ENCODE data around the gene NAV2. TPM values are rescaled to one million over a fixed set of nuclear protein-coding genes. Genes with fewer than 3 reads are reported as not detected.

The NAV2 gene
- polyA plus RNA-seq, 1 donor from 2014 or later: 3.0 TPM

DNA sequence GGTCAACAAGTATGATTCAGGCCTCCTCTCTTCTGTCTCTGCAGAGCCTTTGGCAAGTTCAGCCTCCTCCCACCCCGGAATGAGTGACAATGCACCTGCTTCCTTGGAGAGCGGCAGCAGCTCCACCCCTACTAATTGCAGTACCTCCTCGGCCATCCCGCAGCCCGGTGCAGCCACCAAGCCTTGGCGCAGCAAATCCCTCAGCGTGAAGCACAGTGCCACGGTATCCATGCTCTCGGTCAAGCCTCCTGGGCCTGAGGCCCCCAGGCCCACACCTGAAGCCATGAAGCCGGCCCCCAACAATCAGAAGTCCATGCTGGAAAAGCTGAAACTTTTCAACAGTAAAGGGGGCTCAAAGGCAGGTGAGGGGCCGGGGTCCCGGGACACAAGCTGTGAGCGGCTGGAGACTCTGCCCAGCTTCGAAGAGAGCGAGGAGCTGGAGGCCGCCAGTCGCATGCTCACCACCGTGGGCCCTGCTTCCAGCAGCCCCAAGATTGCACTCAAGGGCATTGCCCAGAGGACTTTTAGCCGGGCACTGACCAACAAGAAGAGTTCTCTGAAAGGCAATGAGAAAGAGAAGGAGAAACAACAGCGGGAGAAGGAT, 220.6 kb downstream of the NAV2 start:
- Histone ChIP-seq H4K20me1 (ENCODE audit: insufficient read depth) (no peaks in the 10 kb centered on the region), H3F3A (ENCODE audit: insufficient read depth, low read length, poor library complexity, severe bottlenecking) (no peaks in the 10 kb centered on the region), H3K27me3 (ENCODE audit: insufficient read depth, low read depth, low read length) (no peaks in the 10 kb centered on the region), H3K9ac (ENCODE audit: low read length) (no peak overlapping the region), H3K79me2 (replicated peaks; ENCODE audit: insufficient read depth, low read length) (no peaks in the 10 kb centered on the region), H3K36me3 (ENCODE audit: insufficient read depth, low read length) (no peaks in the 10 kb centered on the region), H3K4me3 (ENCODE audit: low read length) (no peak overlapping the region), H3K4me2 (ENCODE audit: low read length) (no peak overlapping the region), H2AFZ (ENCODE audit: low read depth, low read length) (no peak overlapping the region), H3K9me3 (ENCODE audit: low read length) (no peaks in the 10 kb centered on the region), H3K27ac (ENCODE audit: low read length) (no peak overlapping the region), H3K9me2 (ENCODE audit: insufficient read depth, low read length) (no peaks in the 10 kb centered on the region)
- TF ChIP-seq POLR2AphosphoS5 (IDR thresholded peaks at IDR 0.05) (no peak), RAD21 (conservative IDR thresholded peaks at IDR 0.05) (no peak), EP300 (conservative IDR thresholded peaks at IDR 0.05; ENCODE audit: poor library complexity, severe bottlenecking) (no peak), MXI1 (conservative IDR thresholded peaks at IDR 0.05; ENCODE audit: poor library complexity, severe bottlenecking) (no peak), TAF1 (IDR thresholded peaks at IDR 0.05; ENCODE audit: low read depth) (no peak), EZH2 (IDR thresholded peaks at IDR 0.05; ENCODE audit: borderline replicate concordance, insufficient read depth, low read length, poor library complexity, severe bottlenecking) (no peak), SMC3 (conservative IDR thresholded peaks at IDR 0.05; ENCODE audit: poor library complexity) (no peak)
- TF ChIP-seq, protein P1, sequence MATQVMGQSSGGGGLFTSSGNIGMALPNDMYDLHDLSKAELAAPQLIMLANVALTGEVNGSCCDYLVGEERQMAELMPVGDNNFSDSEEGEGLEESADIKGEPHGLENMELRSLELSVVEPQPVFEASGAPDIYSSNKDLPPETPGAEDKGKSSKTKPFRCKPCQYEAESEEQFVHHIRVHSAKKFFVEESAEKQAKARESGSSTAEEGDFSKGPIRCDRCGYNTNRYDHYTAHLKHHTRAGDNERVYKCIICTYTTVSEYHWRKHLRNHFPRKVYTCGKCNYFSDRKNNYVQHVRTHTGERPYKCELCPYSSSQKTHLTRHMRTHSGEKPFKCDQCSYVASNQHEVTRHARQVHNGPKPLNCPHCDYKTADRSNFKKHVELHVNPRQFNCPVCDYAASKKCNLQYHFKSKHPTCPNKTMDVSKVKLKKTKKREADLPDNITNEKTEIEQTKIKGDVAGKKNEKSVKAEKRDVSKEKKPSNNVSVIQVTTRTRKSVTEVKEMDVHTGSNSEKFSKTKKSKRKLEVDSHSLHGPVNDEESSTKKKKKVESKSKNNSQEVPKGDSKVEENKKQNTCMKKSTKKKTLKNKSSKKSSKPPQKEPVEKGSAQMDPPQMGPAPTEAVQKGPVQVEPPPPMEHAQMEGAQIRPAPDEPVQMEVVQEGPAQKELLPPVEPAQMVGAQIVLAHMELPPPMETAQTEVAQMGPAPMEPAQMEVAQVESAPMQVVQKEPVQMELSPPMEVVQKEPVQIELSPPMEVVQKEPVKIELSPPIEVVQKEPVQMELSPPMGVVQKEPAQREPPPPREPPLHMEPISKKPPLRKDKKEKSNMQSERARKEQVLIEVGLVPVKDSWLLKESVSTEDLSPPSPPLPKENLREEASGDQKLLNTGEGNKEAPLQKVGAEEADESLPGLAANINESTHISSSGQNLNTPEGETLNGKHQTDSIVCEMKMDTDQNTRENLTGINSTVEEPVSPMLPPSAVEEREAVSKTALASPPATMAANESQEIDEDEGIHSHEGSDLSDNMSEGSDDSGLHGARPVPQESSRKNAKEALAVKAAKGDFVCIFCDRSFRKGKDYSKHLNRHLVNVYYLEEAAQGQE (IDR thresholded peaks at IDR 0.05; ENCODE audit: borderline replicate concordance): no peak
- TF ChIP-seq, protein P2, sequence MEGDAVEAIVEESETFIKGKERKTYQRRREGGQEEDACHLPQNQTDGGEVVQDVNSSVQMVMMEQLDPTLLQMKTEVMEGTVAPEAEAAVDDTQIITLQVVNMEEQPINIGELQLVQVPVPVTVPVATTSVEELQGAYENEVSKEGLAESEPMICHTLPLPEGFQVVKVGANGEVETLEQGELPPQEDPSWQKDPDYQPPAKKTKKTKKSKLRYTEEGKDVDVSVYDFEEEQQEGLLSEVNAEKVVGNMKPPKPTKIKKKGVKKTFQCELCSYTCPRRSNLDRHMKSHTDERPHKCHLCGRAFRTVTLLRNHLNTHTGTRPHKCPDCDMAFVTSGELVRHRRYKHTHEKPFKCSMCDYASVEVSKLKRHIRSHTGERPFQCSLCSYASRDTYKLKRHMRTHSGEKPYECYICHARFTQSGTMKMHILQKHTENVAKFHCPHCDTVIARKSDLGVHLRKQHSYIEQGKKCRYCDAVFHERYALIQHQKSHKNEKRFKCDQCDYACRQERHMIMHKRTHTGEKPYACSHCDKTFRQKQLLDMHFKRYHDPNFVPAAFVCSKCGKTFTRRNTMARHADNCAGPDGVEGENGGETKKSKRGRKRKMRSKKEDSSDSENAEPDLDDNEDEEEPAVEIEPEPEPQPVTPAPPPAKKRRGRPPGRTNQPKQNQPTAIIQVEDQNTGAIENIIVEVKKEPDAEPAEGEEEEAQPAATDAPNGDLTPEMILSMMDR (IDR thresholded peaks at IDR 0.05; ENCODE audit: poor library complexity, severe bottlenecking): no peak

DNA sequence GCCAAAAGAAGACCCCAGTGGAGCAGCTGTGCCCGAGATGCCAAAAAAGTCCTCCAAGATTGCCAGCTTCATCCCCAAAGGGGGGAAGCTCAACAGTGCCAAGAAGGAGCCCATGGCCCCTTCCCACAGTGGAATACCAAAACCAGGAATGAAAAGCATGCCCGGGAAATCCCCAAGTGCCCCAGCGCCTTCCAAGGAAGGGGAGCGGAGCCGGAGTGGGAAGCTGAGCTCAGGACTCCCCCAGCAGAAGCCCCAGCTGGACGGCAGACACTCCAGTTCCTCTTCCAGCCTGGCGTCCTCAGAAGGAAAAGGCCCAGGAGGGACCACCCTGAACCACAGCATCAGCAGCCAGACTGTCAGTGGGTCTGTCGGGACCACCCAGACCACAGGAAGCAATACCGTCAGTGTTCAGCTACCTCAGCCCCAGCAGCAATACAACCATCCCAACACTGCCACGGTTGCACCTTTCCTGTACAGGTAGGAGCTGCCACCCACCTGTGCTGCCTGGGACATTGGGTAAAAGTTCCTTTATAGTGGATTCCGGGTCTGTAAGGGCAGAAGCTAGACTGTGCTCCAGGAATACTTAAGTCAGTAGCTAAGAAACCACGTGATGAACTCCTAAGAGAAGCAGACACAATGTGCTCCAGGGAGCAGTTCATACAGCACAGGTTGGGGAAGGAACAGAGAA, 221.3 kb downstream of the NAV2 start:
- Histone ChIP-seq H3K9ac (ENCODE audit: low read length) (no peak overlapping the region), H3K36me3 (ENCODE audit: insufficient read depth, low read length) (no peaks in the 10 kb centered on the region), H2AFZ (ENCODE audit: low read depth, low read length) (no peak overlapping the region), H3F3A (ENCODE audit: insufficient read depth, low read length, poor library complexity, severe bottlenecking) (no peaks in the 10 kb centered on the region), H4K20me1 (ENCODE audit: insufficient read depth) (no peaks in the 10 kb centered on the region), H3K9me2 (ENCODE audit: insufficient read depth, low read length) (no peaks in the 10 kb centered on the region), H3K27ac (ENCODE audit: low read length) (no peak overlapping the region), H3K27me3 (ENCODE audit: insufficient read depth, low read depth, low read length) (no peaks in the 10 kb centered on the region), H3K4me2 (ENCODE audit: low read length) (no peak overlapping the region), H3K9me3 (ENCODE audit: low read length) (no peaks in the 10 kb centered on the region), H3K4me3 (ENCODE audit: low read length) (no peak overlapping the region), H3K79me2 (replicated peaks; ENCODE audit: insufficient read depth, low read length) (no peaks in the 10 kb centered on the region)
- TF ChIP-seq TAF1 (IDR thresholded peaks at IDR 0.05; ENCODE audit: low read depth) (no peak), EP300 (conservative IDR thresholded peaks at IDR 0.05; ENCODE audit: poor library complexity, severe bottlenecking) (no peak), RAD21 (conservative IDR thresholded peaks at IDR 0.05) (no peak), SMC3 (conservative IDR thresholded peaks at IDR 0.05; ENCODE audit: poor library complexity) (no peak), POLR2AphosphoS5 (IDR thresholded peaks at IDR 0.05) (no peak)
- TF ChIP-seq, protein P1 (IDR thresholded peaks at IDR 0.05; ENCODE audit: borderline replicate concordance): no peak
- TF ChIP-seq, protein P2 (IDR thresholded peaks at IDR 0.05; ENCODE audit: poor library complexity, severe bottlenecking): no peak

Data from neural cell (in vitro differentiated cells).